HCT116 (cell line): Measurements from ENCODE around the gene FBXL13. TPM values are rescaled to one million over a fixed set of nuclear protein-coding genes. Genes with fewer than 3 reads are reported as not detected.
A peak's percentile ranks its signal among the peaks of the same experiment; 100 is the strongest.

Experiments used
- ATAC-seq: fragments of 200-7000 bp; cut with Tn5 transposase; 2 replicates; pipeline ENCODE4 v1.9.1; 2020; ENCODE audit warnings: mild to moderate bottlenecking, moderate library complexity
- BruUV-seq: library from RNA; stranded (reverse); fragments of 400-500 nt; replicated peaks from 2 replicates; lab custom pipeline; 2021; lab: Mats Ljungman, UMichigan
- CTCF ChIA-PET: fragments of 300-600 bp; sonication (Branson Sonifier 250); formaldehyde crosslinking; loops from one replicate; lab custom pipeline; 2021; ENCODE audit warnings: antibody characterized with exemption; lab: Charles Lee
- POLR2A ChIA-PET: fragments of 300-600, 350-600 bp; sonication (Branson Sonifier 250); formaldehyde crosslinking; loops from one replicate; lab custom pipeline; 2021; ENCODE audit warnings: antibody characterized with exemption; lab: Charles Lee
- RAD21 ChIA-PET, 2 experiments: fragments of 300-600 bp; sonication (Branson Sonifier 250); formaldehyde crosslinking; loops; one replicate each; lab custom pipeline; 2023; ENCODE audit warnings: low total read pairs in 2 of 2; ENCODE audit not compliant: uncharacterized antibody in 2 of 2, unreplicated experiment in 2 of 2, low non-redundant PET in 1 of 2; lab: Charles Lee
- DNase-seq: peaks from one replicate; pipeline ENCODE4 v3.0.0-alpha.2; 2010; ENCODE audit warnings: low read depth, low spot score
- H2AFZ ChIP-seq: fragments of 200-600 bp; shearing (Covaris generic), sonication (generic); 2 replicates; pipeline ENCODE4 v1.6.1; 2017; ENCODE audit warnings: low read depth, mixed run types, mixed read lengths, antibody characterized with exemption, low read length; ENCODE audit not compliant: poor library complexity, severe bottlenecking
- H3K27ac ChIP-seq: 2 replicates; pipeline ENCODE4 v1.5.1; 2012; ENCODE audit warnings: low read depth, low read length
- H3K27me3 ChIP-seq: fragments of 200-600 bp; sonication (generic); 2 replicates; pipeline ENCODE4 v1.6.1; 2016; ENCODE audit warnings: mixed run types, low read length, mixed read lengths; ENCODE audit not compliant: insufficient read depth
- H3K36me3 ChIP-seq, 2 experiments: fragments of 200-500 bp in 1 of 2; fragments of 200-600 bp in 1 of 2; sonication (Bioruptor generic) in 1 of 2; sonication (generic) in 1 of 2; 2 replicates each; pipeline versions ENCODE4 v1.5.1 to v1.6.1; 2014 to 2016; ENCODE audit warnings: low read length in 2 of 2, inconsistent platforms in 1 of 2, mixed read lengths in 1 of 2, mixed run types in 1 of 2; ENCODE audit not compliant: insufficient read depth in 2 of 2, control insufficient read depth in 1 of 2
- H3K4me1 ChIP-seq, 2 experiments: fragments of 200-600 bp in 1 of 2; sonication (generic) in 1 of 2; 2 replicates each; pipeline versions ENCODE4 v1.5.1 to v1.6.1; 2012 to 2017; ENCODE audit warnings: low read length in 2 of 2, inconsistent platforms in 1 of 2, mild to moderate bottlenecking in 1 of 2, mixed read lengths in 1 of 2, mixed run types in 1 of 2, moderate library complexity in 1 of 2; ENCODE audit not compliant: insufficient read depth in 2 of 2, control insufficient read depth in 1 of 2
- H3K4me2 ChIP-seq: fragments of 200-600 bp; sonication (generic); 2 replicates; pipeline ENCODE4 v1.6.1; 2017; ENCODE audit warnings: mixed run types, low read length, mixed read lengths
- H3K4me3 ChIP-seq, 2 experiments: fragments of 200-600 bp in 1 of 2; sonication (generic) in 1 of 2; replicated peaks in 1 of 2; 2 replicates each; pipeline ENCODE4 v1.5.1; 2011 to 2016; ENCODE audit warnings: low read length in 2 of 2, control low read depth in 1 of 2, low read depth in 1 of 2, mild to moderate bottlenecking in 1 of 2, mixed read lengths in 1 of 2, mixed run types in 1 of 2
- H3K79me2 ChIP-seq: fragments of 200-600 bp; sonication (generic); 2 replicates; pipeline ENCODE4 v1.6.1; 2017; ENCODE audit warnings: mild to moderate bottlenecking, mixed run types, low read length, moderate library complexity, mixed read lengths; ENCODE audit not compliant: insufficient read depth
- H3K9ac ChIP-seq: fragments of 200-600 bp; sonication (generic); 2 replicates; pipeline ENCODE4 v1.6.1; 2016; ENCODE audit warnings: low read length, mixed read lengths
- H3K9me2 ChIP-seq: fragments of 200-600 bp; sonication (generic), shearing (Covaris generic); 2 replicates; pipeline ENCODE4 v1.6.1; 2017; ENCODE audit warnings: mixed run types, mild to moderate bottlenecking, moderate library complexity; ENCODE audit not compliant: insufficient read depth
- H3K9me3 ChIP-seq, 2 experiments: fragments of 200-500 bp in 1 of 2; fragments of 200-600 bp in 1 of 2; sonication (Bioruptor generic) in 1 of 2; sonication (generic) in 1 of 2; 2 replicates each; pipeline ENCODE4 v1.6.1; 2014 to 2017; ENCODE audit warnings: low read length in 2 of 2, mixed read lengths in 2 of 2, inconsistent platforms in 1 of 2, low read depth in 1 of 2, mild to moderate bottlenecking in 1 of 2, mixed run types in 1 of 2, moderate library complexity in 1 of 2; ENCODE audit not compliant: control insufficient read depth in 1 of 2, insufficient read depth in 1 of 2
- H4K20me1 ChIP-seq: fragments of 200-600 bp; sonication (generic), shearing (Covaris generic); 2 replicates; pipeline ENCODE4 v1.6.1; 2017; ENCODE audit warnings: mixed run types, mild to moderate bottlenecking, moderate library complexity; ENCODE audit not compliant: insufficient read depth
- ATF3 ChIP-seq: IDR thresholded peaks from 2 replicates; pipeline ENCODE4 v1.6.1; 2012
- CBX3 ChIP-seq: IDR thresholded peaks from 2 replicates; pipeline ENCODE4 v1.6.1; 2012; ENCODE audit warnings: low read depth
- CEBPB ChIP-seq: IDR thresholded peaks from 2 replicates; pipeline ENCODE4 v1.6.1; 2012; ENCODE audit warnings: low read depth
- ELF1 ChIP-seq: IDR thresholded peaks from 2 replicates; pipeline ENCODE4 v1.6.1; 2012; ENCODE audit warnings: low read depth, borderline replicate concordance
- EZH2 ChIP-seq: fragments of 200-600 bp; sonication (generic); IDR thresholded peaks from 2 replicates; pipeline ENCODE4 v1.6.1; 2017; ENCODE audit warnings: antibody characterized with exemption, mixed run types
- EZH2phosphoT487 ChIP-seq: fragments of 200-600 bp; IDR thresholded peaks from 2 replicates; pipeline ENCODE4 v1.6.1; 2018; ENCODE audit warnings: antibody characterized with exemption, borderline replicate concordance
- FOSL1 ChIP-seq: IDR thresholded peaks from 2 replicates; pipeline ENCODE4 v1.6.1; 2012; ENCODE audit warnings: low read depth
- MAX ChIP-seq: IDR thresholded peaks from 2 replicates; pipeline ENCODE4 v1.6.1; 2012
- POLR2AphosphoS5 ChIP-seq: IDR thresholded peaks from 2 replicates; pipeline ENCODE4 v1.6.1; 2011; ENCODE audit warnings: mild to moderate bottlenecking, low read depth, low read length, moderate library complexity
- RAD21 ChIP-seq: IDR thresholded peaks from 2 replicates; pipeline ENCODE4 v1.6.1; 2012; ENCODE audit warnings: low read depth, mild to moderate bottlenecking
- REST ChIP-seq: IDR thresholded peaks from 2 replicates; pipeline ENCODE4 v1.6.1; 2012; ENCODE audit warnings: low read depth
- SIN3A ChIP-seq: IDR thresholded peaks from 2 replicates; pipeline ENCODE4 v1.6.1; 2012; ENCODE audit warnings: low read depth
- SP1 ChIP-seq: IDR thresholded peaks from 2 replicates; pipeline ENCODE4 v1.6.1; 2012; ENCODE audit warnings: low read depth
- TCF7L2 ChIP-seq: IDR thresholded peaks from 2 replicates; pipeline ENCODE4 v1.7.0; 2011; ENCODE audit warnings: borderline replicate concordance, inconsistent platforms; ENCODE audit not compliant: insufficient read depth, insufficient read length; ENCODE audit errors: extremely low read depth
- YY1 ChIP-seq: IDR thresholded peaks from 2 replicates; pipeline ENCODE4 v1.6.1; 2011; ENCODE audit warnings: low read length, low read depth, moderate library complexity, mild to moderate bottlenecking; ENCODE audit not compliant: insufficient replicate concordance; ENCODE audit errors: extremely low read depth
- ZBTB33 ChIP-seq: IDR thresholded peaks from 2 replicates; pipeline ENCODE4 v1.6.1; 2011; ENCODE audit warnings: mild to moderate bottlenecking, low read length, moderate library complexity; ENCODE audit not compliant: insufficient replicate concordance; ENCODE audit errors: extremely low read depth
- ZFX ChIP-seq: fragments of 450-650 bp; IDR thresholded peaks from 2 replicates; pipeline ENCODE4 v1.6.1; 2017
- intact Hi-C: fragments of 100-400 bp; cut with micrococcal nuclease; formaldehyde crosslinking; loops from 2 replicates; pipeline ENCODE4 v1.10.0; 2022
- total RNA-seq: library from RNA; stranded (reverse); gene quantifications from one replicate; pipeline ENCODE4 v1.2.1, GENCODE V29; 2021; ENCODE audit not compliant: unreplicated experiment

FBXL13 gene
- total RNA-seq, 1 experiment from 2014 or later, result 1.0 TPM

- TF ChIP-seq ATF3 (no peak), ZBTB33 (peak; percentile 7), TCF7L2 (peak; percentile 74)
Observed at GRCh38 chr7:103074519-103075336, at the start of gene FBXL13, which contains the start of gene ARMC10 (continued).

- no peak overlapping the region for H2AFZ ChIP-seq
- ATAC-seq, result no peak
- no peak for TF ChIP-seq ELF1
- no peak for TF ChIP-seq EZH2
- no peak for TF ChIP-seq EZH2phosphoT487
- no peak for TF ChIP-seq ATF3
- no peak for TF ChIP-seq MAX
- no peak for TF ChIP-seq YY1
- TF ChIP-seq FOSL1, result no peak
- no peak for TF ChIP-seq ZFX
- TF ChIP-seq SP1, result no peak
- no peak for TF ChIP-seq POLR2AphosphoS5
- TF ChIP-seq SIN3A, result no peak
- no peak for TF ChIP-seq REST
- TF ChIP-seq CBX3, result no peak
- TF ChIP-seq RAD21, result no peak
- no peak for TF ChIP-seq CEBPB
Observed at GRCh38 chr7:103123529-103123928, 48.9 kb upstream of the FBXL13 start.

More at GRCh38 chr7:103123529-103123928, 48.9 kb upstream of the FBXL13 start:
- CTCF ChIA-PET, result no interaction called here
- H3K27me3 ChIP-seq, result no peaks in the 10 kb centered on the region
- peaks cover 4 to 7% of the 10 kb centered on the region in 2 experiments; a peak in 2 of 4 replicates for H3K36me3 ChIP-seq
- H3K9ac ChIP-seq, result no peak overlapping the region
- no peak overlapping the region for H3K4me2 ChIP-seq
- intact Hi-C loops, result no loop called here
- RAD21 ChIA-PET, result no interaction called here
- POLR2A ChIA-PET, result no interaction called here
- no peaks in the 10 kb centered on the region for H4K20me1 ChIP-seq
- H3K4me3 ChIP-seq, result no peak overlapping the region
- no peak for DNase-seq
- H3K4me1 ChIP-seq, result no peaks in the 10 kb centered on the region
- H3K9me2 ChIP-seq, result no peaks in the 10 kb centered on the region
- no peaks in the 10 kb centered on the region for H3K79me2 ChIP-seq
- BruUV-seq, result no TSS peak
- no peaks in the 10 kb centered on the region for H3K9me3 ChIP-seq
- H3K27ac ChIP-seq, result no peak overlapping the region
